ENCODE measurements around the gene IL15. TPM values are rescaled to one million over a fixed set of nuclear protein-coding genes. Genes with fewer than 3 reads are reported as not detected.

Gene IL15
- polyA plus RNA-seq, 2 of the 4 experiments (the other 2 are of a cell fraction): 14.1 to 32.3 TPM

GRCh38 chr4:141635736-141636081 lies 674 bp upstream of the IL15 start:
- H3K4me2 ChIP-seq: peak overlapping the region; percentile 95
- POLR2A ChIA-PET: no interaction called here
- no peak for ATAC-seq
- peaks cover 19% of the 10 kb centered on the region; the same call in 2 of the 3 replicates for H3K4me1 ChIP-seq
- WGBS (ENCODE audit: missing lambda C conversion rate): 54% methylated on average over 5 of the region's 5 CpGs
- TF ChIP-seq, protein P1, sequence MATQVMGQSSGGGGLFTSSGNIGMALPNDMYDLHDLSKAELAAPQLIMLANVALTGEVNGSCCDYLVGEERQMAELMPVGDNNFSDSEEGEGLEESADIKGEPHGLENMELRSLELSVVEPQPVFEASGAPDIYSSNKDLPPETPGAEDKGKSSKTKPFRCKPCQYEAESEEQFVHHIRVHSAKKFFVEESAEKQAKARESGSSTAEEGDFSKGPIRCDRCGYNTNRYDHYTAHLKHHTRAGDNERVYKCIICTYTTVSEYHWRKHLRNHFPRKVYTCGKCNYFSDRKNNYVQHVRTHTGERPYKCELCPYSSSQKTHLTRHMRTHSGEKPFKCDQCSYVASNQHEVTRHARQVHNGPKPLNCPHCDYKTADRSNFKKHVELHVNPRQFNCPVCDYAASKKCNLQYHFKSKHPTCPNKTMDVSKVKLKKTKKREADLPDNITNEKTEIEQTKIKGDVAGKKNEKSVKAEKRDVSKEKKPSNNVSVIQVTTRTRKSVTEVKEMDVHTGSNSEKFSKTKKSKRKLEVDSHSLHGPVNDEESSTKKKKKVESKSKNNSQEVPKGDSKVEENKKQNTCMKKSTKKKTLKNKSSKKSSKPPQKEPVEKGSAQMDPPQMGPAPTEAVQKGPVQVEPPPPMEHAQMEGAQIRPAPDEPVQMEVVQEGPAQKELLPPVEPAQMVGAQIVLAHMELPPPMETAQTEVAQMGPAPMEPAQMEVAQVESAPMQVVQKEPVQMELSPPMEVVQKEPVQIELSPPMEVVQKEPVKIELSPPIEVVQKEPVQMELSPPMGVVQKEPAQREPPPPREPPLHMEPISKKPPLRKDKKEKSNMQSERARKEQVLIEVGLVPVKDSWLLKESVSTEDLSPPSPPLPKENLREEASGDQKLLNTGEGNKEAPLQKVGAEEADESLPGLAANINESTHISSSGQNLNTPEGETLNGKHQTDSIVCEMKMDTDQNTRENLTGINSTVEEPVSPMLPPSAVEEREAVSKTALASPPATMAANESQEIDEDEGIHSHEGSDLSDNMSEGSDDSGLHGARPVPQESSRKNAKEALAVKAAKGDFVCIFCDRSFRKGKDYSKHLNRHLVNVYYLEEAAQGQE (IDR thresholded peaks at IDR 0.05): no peak
- TF ChIP-seq ELK1 (IDR thresholded peaks at IDR 0.05; ENCODE audit: low read depth, low read length) (no peak), HMGXB4 (CRISPR knock-in tag; IDR thresholded peaks at IDR 0.05; ENCODE audit: borderline replicate concordance) (no peak), RNF2 (IDR thresholded peaks at IDR 0.05; ENCODE audit: borderline replicate concordance, low read depth) (no peak), HDAC2 (IDR thresholded peaks at IDR 0.05) (no peak), EHMT2 (IDR thresholded peaks at IDR 0.05; ENCODE audit: low read depth) (no peak), SMC3 (IDR thresholded peaks at IDR 0.05) (no peak), HOXA7 (CRISPR knock-in tag; IDR thresholded peaks at IDR 0.05) (no peak), POLR2AphosphoS2 (conservative IDR thresholded peaks at IDR 0.05; ENCODE audit: low read length) (no peak), CEBPB (IDR thresholded peaks at IDR 0.05) (no peak), NPAS2 (CRISPR knock-in tag; IDR thresholded peaks at IDR 0.05; ENCODE audit: borderline replicate concordance) (no peak), ZSCAN20 (CRISPR knock-in tag; IDR thresholded peaks at IDR 0.05) (no peak)
- H3K4me3 ChIP-seq: peak overlapping the region; percentile 86
- H3K9me3 ChIP-seq: no peaks in the 10 kb centered on the region
- no peak for DNase-seq (ENCODE audit: low read depth in 1 of 2, low spot score in 1 of 2)
- CTCF ChIA-PET: interaction anchor here (0.6 to 1.4 kb wide), 3 partner anchors 62 to 289 kb away, joined by 3 to 5 read pairs (median 4); no protein-coding TSS in a partner anchor
- FAIRE-seq: no peak
- peak overlapping the region; percentile 90 to 100 for H3K27ac ChIP-seq

- no peaks in the 10 kb centered on the region for H3K9me3 ChIP-seq
- peak overlapping the region; percentile 90 to 100 for H3K27ac ChIP-seq
- peak overlapping the region; percentile 86 for H3K4me3 ChIP-seq
- FAIRE-seq: no peak
- TF ChIP-seq MAX (IDR thresholded peaks at IDR 0.05) (peak; percentile 12; the same call in 1 of the 2 replicates), USF2 (IDR thresholded peaks at IDR 0.05) (no peak), JUN (IDR thresholded peaks at IDR 0.05) (no peak; a peak in 1 of 5 replicates), MAFK (IDR thresholded peaks at IDR 0.05; ENCODE audit: partially characterized antibody) (no peak), EP300 (IDR thresholded peaks at IDR 0.05) (no peak), PHF8 (IDR thresholded peaks at IDR 0.05; ENCODE audit: borderline replicate concordance, low read depth) (no peak), HMGXB4 (CRISPR knock-in tag; IDR thresholded peaks at IDR 0.05; ENCODE audit: borderline replicate concordance) (no peak), HES2 (IDR thresholded peaks at IDR 0.05) (no peak)
- DNase-seq (ENCODE audit: low read depth in 1 of 2, low spot score in 1 of 2): peak; percentile 54 to 65
- WGBS (ENCODE audit: missing lambda C conversion rate): 2% methylated on average over 30 of the region's 41 CpGs
- POLR2A ChIA-PET: interaction anchor here (1.1 to 1.2 kb wide), 2 partner anchors 66 to 286 kb away, joined by 3 to 4 read pairs; no protein-coding TSS in a partner anchor
- CTCF ChIA-PET: interaction anchor here (0.7 to 1.4 kb wide), 5 partner anchors 10 to 291 kb away, joined by 3 to 5 read pairs (median 3); no protein-coding TSS in a partner anchor
- peak overlapping the region; percentile 95 for H3K4me2 ChIP-seq
- peaks cover 23% of the 10 kb centered on the region for H3K4me1 ChIP-seq
- peak; percentile 87 to 90 for ATAC-seq
Observed at GRCh38 chr4:141636771-141637460, 533 bp downstream of the IL15 start.

Measured in A549 (cell line).